RKO (cell line): ENCODE data around the gene FAM47A.

Source experiments
- DNase-seq: peaks from one replicate; pipeline ENCODE4 v3.0.0-alpha.2; 2016; ENCODE audit warnings: low spot score

Gene FAM47A

DNA sequence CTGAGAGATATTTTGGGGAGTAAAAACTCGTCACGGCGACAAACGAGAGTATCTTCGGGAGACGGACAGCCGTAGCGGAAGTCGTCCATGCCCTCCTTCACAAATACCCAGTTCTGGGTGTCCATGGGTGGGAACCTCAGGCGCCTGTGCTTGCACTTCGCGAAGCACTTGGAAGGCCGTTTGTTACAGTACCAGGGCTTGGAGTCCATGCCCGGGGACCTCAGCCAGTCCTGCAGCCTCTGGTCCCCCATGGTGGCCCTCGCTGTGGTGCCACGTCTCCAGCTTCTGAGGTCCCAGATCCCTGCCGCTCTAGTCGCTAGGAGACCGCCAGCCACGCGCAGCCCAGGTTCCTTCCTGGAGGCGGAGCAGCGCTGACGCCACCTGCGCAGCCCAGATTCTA lies at the start of gene FAM47A:
Gene FAM47A (minus strand): TSS at position 287 of the 400 bp plus-strand sequence. CDS start 36 bp downstream, at position 251.
- no peak for DNase-seq

DNA sequence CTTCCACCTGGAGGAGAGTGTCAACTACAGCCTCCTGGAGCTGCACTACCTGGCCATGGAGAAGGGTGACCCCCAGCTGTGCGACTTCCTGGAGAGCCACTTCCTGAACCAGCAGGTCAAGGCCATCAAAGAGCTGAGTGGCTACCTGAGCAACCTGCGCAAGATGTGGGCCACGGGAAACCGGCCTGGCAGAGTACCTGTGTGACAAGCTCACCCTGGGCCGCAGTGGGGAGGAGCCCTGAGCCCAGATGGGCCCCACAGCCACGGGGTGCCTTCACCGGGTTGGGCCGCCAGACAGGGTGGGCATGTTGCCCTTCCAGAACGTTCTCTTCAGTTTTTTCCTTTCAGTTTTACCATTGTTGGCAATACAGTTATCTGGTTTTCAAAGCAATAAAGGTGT lies 15.2 kb upstream of the FAM47A start:
- DNase-seq = no peak

- DNase-seq = no peak
Observed at GRCh38 chrX:34146906-34147305, 14.8 kb upstream of the FAM47A start.

- DNase-seq = no peak
Observed at GRCh38 chrX:34144246-34144645, 12.1 kb upstream of the FAM47A start.

GRCh38 chrX:34140816-34141215 lies 8.7 kb upstream of the FAM47A start:
- DNase-seq = no peak

DNA sequence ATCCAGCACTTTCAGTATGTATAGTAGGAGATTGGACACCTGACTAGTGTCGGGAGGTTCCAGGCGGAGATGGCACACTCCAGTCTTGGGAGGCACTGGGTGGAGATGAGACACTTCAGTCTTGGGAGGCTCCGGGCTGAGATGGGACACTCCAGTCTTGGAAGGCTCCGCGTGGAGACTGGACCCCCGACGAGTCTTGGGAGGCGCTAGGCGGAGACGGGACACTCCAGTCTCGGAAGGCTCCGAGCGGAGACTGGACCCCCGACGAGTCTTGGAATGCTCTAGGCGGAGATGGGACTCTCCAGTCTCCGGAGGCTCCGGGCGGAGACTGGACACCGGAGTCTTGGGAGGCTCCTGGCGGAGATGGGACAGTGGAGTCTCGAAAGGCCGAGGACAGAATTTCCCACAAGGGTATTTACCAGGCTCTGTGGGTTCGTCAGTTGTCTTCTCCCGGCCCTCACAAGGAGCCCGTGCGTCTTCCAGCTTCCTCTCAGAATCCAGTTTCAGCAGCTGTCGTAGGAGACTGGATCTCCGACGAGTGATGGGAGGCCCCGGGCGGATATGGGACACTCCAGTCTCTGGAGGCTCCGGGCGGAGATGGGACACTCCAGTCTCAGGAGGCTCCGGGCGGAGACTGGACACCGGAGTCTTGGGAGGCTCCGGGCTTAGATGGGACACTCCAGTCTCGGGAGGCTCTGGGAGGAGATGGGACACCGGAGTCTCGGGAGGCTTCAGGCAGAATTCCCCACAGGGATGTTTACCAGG lies 952 bp downstream of the FAM47A start:
- no peak for DNase-seq

DNA sequence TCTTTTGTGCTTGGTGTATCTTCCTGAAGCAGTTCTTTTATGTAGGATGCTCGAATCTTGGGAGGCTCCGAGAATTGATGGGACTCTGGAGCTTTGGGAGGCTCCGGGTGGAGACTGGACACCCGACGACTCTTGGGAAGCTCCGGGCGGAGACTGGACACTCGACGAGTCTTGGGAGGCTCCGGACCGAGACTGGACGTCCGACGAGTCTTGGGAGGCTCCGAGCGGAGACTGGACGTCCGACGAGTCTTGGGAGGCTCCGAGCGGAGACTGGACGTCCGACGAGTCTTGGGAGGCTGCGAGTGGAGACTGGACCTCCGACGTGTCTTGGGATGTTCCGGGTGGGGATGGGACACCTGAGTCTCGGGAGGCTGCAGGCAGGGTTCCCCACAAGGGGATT lies 1.6 kb downstream of the FAM47A start:
- no peak for DNase-seq

- no peak for DNase-seq
Observed at GRCh38 chrX:34126011-34126410, 6.1 kb downstream of the FAM47A start.

DNA sequence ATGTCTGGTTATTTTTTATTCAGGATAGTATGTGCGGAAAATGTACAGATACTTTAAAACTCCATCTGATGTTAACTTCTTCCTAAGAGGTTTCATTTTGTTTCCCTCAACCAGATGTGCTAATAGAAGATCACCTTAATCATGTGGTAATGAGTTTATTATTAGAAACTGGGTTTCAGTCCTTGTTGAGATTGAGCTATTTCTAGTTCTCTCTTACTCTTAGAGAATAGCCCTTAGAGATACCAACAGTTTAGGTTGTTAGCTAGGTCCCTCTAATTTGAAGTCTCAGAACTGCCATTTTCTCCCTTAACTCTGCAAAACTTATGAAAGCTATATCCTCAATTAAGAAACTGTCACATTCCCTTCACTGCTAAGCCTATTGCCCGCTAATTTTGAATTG lies 13.0 kb downstream of the FAM47A start:
- no peak for DNase-seq

GRCh38 chrX:34112459-34112858 lies 19.7 kb downstream of the FAM47A start:
- DNase-seq = no peak
